ENCODE measurements around the gene KLK2. TPM values are rescaled to one million over a fixed set of nuclear protein-coding genes. Genes with fewer than 3 reads are reported as not detected.

KLK2 gene
- total and polyA plus RNA-seq, 2 of the 8 experiments (the other 6 are each of a cell fraction or from before 2014, with no cell fraction given): 0.20 TPM; not detected in 1

DNA sequence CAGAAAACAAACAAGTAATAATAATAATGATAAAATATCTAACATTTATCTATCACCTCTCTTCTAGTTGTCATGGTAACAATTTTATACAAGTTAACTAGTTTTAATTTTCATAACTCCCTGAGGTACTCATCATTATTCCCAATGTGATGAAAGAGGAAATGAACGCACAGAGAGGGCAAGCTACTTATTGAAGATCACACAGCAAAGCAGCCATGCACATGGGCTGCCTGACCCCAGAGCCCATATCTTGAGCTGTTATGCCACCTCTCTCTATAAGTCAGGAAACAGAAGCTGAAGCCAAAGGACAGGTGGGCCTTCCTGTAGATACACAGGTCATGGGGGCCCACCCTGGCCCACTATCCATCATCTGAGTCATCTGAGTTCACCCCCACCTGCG is 42.8 kb downstream of the KLK2 start:
- no peak overlapping the region for H3K4me2 ChIP-seq (ENCODE audit: insufficient read depth in 1 of 2, low read depth in 2 of 2, low read length in 2 of 2)
- no peaks in the 10 kb centered on the region for H3K9me3 ChIP-seq (ENCODE audit: insufficient read depth in 2 of 2, low read depth in 1 of 2, low read length in 1 of 2)
- no peak overlapping the region for H3K4me3 ChIP-seq (ENCODE audit: extremely low read depth in 1 of 4, insufficient read depth in 2 of 4, low read depth in 3 of 4, low read length in 4 of 4)
- no peak overlapping the region for H3K27ac ChIP-seq (ENCODE audit: low read depth, low read length)
- H3K23ac ChIP-seq (ENCODE audit: insufficient read length): no peak overlapping the region
- no peak overlapping the region for H4K91ac ChIP-seq (replicated peaks; ENCODE audit: insufficient read length, low read length)
- H3K4me1 ChIP-seq (replicated peaks in 1 of 4; ENCODE audit: control insufficient read depth in 3 of 4, insufficient read depth in 4 of 4, low read length in 3 of 4): peaks cover 0 to 6% (median 2%) of the 10 kb centered on the region in 4 experiments; a peak in 4 of 7 replicates
- H2BK12ac ChIP-seq (ENCODE audit: low read depth, low read length): no peak overlapping the region
- peaks cover 20 to 29% (median 24%) of the 10 kb centered on the region in 4 experiments for H3K27me3 ChIP-seq (replicated peaks in 1 of 4; ENCODE audit: control insufficient read depth in 3 of 4, extremely low read depth in 1 of 4, insufficient read depth in 3 of 4, low read length in 3 of 4)
- no peak overlapping the region for H2BK5ac ChIP-seq (ENCODE audit: low read depth, low read length)
- peaks cover 6% of the 10 kb centered on the region; the same call in 1 of the 2 replicates for H3K23me2 ChIP-seq (ENCODE audit: low read depth, low read length)
- H3K56ac ChIP-seq (replicated peaks; ENCODE audit: insufficient read length, low read depth, low read length): no peak overlapping the region
- no peak overlapping the region for H4K8ac ChIP-seq (ENCODE audit: extremely low read depth, insufficient read depth, low read length)
- ChIA-PET CTCF (ENCODE audit: partially characterized antibody) (interaction anchor here (0.6 to 0.7 kb wide), 2 partner anchors 10 to 15 kb away, joined by 3 read pairs; no protein-coding TSS in a partner anchor), POLR2A (ENCODE audit: partially characterized antibody) (no interaction called here)
- no peak overlapping the region for H2AK5ac ChIP-seq (ENCODE audit: low read depth, low read length)
- H3K79me2 ChIP-seq (ENCODE audit: control insufficient read depth in 1 of 2, insufficient read depth in 2 of 2, low read length in 2 of 2): no peaks in the 10 kb centered on the region
- H3K9ac ChIP-seq (replicated peaks in 1 of 4; ENCODE audit: extremely low read depth in 1 of 4, low read depth in 3 of 4, low read length in 3 of 4): no peak overlapping the region
- no peak overlapping the region for H3K14ac ChIP-seq (ENCODE audit: insufficient read length)
- no peak overlapping the region for H2BK15ac ChIP-seq (ENCODE audit: low read length)
- H2BK120ac ChIP-seq (replicated peaks; ENCODE audit: low read depth, low read length): no peak overlapping the region
- no peak overlapping the region for H2BK20ac ChIP-seq (ENCODE audit: low read length)
- TF ChIP-seq KDM1A (IDR thresholded peaks at IDR 0.05; ENCODE audit: borderline replicate concordance, low read length) (peak; percentile 83), SUZ12 (IDR thresholded peaks at IDR 0.05; ENCODE audit: low read length) (no peak)
- 72% methylated on average over 2 of the region's 2 CpGs; no CpG with 5 or more reads in 1 of the 2 experiments for WGBS, 2 experiments (ENCODE audit: extremely low coverage in 1 of 2, insufficient coverage in 1 of 2, insufficient read length in 1 of 2, insufficient replicate concordance in 2 of 2, low coverage in 1 of 2, low lambda C conversion rate in 2 of 2, missing lambda C conversion rate in 1 of 2)
- H3K18ac ChIP-seq (ENCODE audit: extremely low read depth, low read length): no peak overlapping the region
- no peak overlapping the region for H2AFZ ChIP-seq (ENCODE audit: low read length)
- H4K20me1 ChIP-seq (replicated peaks in 1 of 2; ENCODE audit: control insufficient read depth in 1 of 2, insufficient read depth in 2 of 2, low read length in 2 of 2): no peaks in the 10 kb centered on the region
- H4K5ac ChIP-seq (ENCODE audit: insufficient read length, low read depth, low read length): no peak overlapping the region
- no peaks in the 10 kb centered on the region for H3K79me1 ChIP-seq (ENCODE audit: low read depth, low read length)
- FAIRE-seq (no peak), DNase-seq (ENCODE audit: low read depth in 1 of 2, low spot score in 2 of 2) (no peak)
- no peak overlapping the region for H3K4ac ChIP-seq (replicated peaks; ENCODE audit: insufficient read length, low read depth, low read length)
- no peaks in the 10 kb centered on the region for H3K36me3 ChIP-seq (ENCODE audit: control insufficient read depth in 2 of 4, insufficient read depth in 4 of 4, low read length in 3 of 4)
